Nephron progenitor cell (in vitro differentiated cells): ENCODE results near the gene ATP1A1.

Experiments
- DNase-seq: peaks from one replicate; pipeline ENCODE4 v3.0.0; 2021
- H3K27ac Mint-ChIP-seq: 2 replicates; pipeline ENCODE4 v1.8.0; 2021; ENCODE audit warnings: mild to moderate bottlenecking, moderate library complexity, mixed read lengths
- H3K27me3 Mint-ChIP-seq: 2 replicates; pipeline ENCODE4 v1.8.0; 2021; ENCODE audit warnings: mild to moderate bottlenecking, low read depth, mixed read lengths; ENCODE audit not compliant: poor library complexity
- H3K36me3 Mint-ChIP-seq: 2 replicates; pipeline ENCODE4 v1.8.0; 2021; ENCODE audit warnings: low read depth, mixed read lengths
- H3K4me1 Mint-ChIP-seq: 2 replicates; pipeline ENCODE4 v1.8.0; 2021; ENCODE audit warnings: mixed read lengths
- H3K4me3 Mint-ChIP-seq: 2 replicates; pipeline ENCODE4 v1.8.0; 2021; ENCODE audit warnings: mild to moderate bottlenecking, moderate library complexity, mixed read lengths
- H3K9me3 Mint-ChIP-seq: 2 replicates; pipeline ENCODE4 v1.8.0; 2021; ENCODE audit warnings: mild to moderate bottlenecking, moderate library complexity, mixed read lengths
- CTCF ChIP-seq: fragments of 200-600 bp; sonication (generic); IDR thresholded peaks from 2 replicates; pipeline ENCODE4 v1.5.0; 2021; ENCODE audit warnings: antibody characterized with exemption

Gene ATP1A1

GRCh38 chr1:116432655-116433265 is 59.7 kb downstream of the ATP1A1 start:
- Mint-ChIP-seq H3K27ac (no peak overlapping the region), H3K4me1 (peaks cover 14% of the 10 kb centered on the region)

GRCh38 chr1:116433275-116434257 is 60.5 kb downstream of the ATP1A1 start:
- no peak for DNase-seq
- no peak for TF ChIP-seq CTCF
- Mint-ChIP-seq H3K4me1 (peaks cover 14% of the 10 kb centered on the region), H3K27ac (no peak overlapping the region), H3K27me3 (peaks cover 5% of the 10 kb centered on the region), H3K9me3 (no peaks in the 10 kb centered on the region), H3K4me3 (no peak overlapping the region), H3K36me3 (no peaks in the 10 kb centered on the region)

More at GRCh38 chr1:116432655-116433265, 59.7 kb downstream of the ATP1A1 start:
- no peak for DNase-seq
- Mint-ChIP-seq H3K36me3 (no peaks in the 10 kb centered on the region), H3K9me3 (no peaks in the 10 kb centered on the region), H3K4me3 (no peak overlapping the region), H3K27me3 (peaks cover 9% of the 10 kb centered on the region)
- no peak for TF ChIP-seq CTCF

- H3K4me3 Mint-ChIP-seq: no peak overlapping the region
- H3K9me3 Mint-ChIP-seq: no peaks in the 10 kb centered on the region
- no peaks in the 10 kb centered on the region for H3K36me3 Mint-ChIP-seq
- peaks cover 14% of the 10 kb centered on the region for H3K4me1 Mint-ChIP-seq
- no peak for DNase-seq
- H3K27me3 Mint-ChIP-seq: peaks cover 4% of the 10 kb centered on the region
- no peak overlapping the region for H3K27ac Mint-ChIP-seq
- TF ChIP-seq CTCF: no peak
These were observed 61.8 kb downstream of the ATP1A1 start for GRCh38 chr1:116434849-116435248.

- no peak overlapping the region for H3K4me3 Mint-ChIP-seq
- no peaks in the 10 kb centered on the region for H3K9me3 Mint-ChIP-seq
- no peak overlapping the region for H3K27ac Mint-ChIP-seq
- peaks cover 13% of the 10 kb centered on the region for H3K27me3 Mint-ChIP-seq
- H3K36me3 Mint-ChIP-seq: no peaks in the 10 kb centered on the region
- TF ChIP-seq CTCF: no peak
- DNase-seq: no peak
- peaks cover 14% of the 10 kb centered on the region for H3K4me1 Mint-ChIP-seq
These were observed 63.0 kb downstream of the ATP1A1 start for GRCh38 chr1:116435806-116436610.

- TF ChIP-seq CTCF: no peak
- Mint-ChIP-seq H3K4me3 (no peak overlapping the region), H3K9me3 (no peaks in the 10 kb centered on the region), H3K27me3 (peaks cover 13% of the 10 kb centered on the region), H3K27ac (no peak overlapping the region), H3K4me1 (peaks cover 14% of the 10 kb centered on the region), H3K36me3 (no peaks in the 10 kb centered on the region)
- DNase-seq: no peak
These were observed 63.5 kb downstream of the ATP1A1 start for GRCh38 chr1:116436611-116436970.
